ENCODE data around the gene SMOC1. TPM values are rescaled to one million over a fixed set of nuclear protein-coding genes. Genes with fewer than 3 reads are reported as not detected.

Gene SMOC1
- total RNA-seq, 1 donor from 2014 or later: 4.4 TPM

DNA sequence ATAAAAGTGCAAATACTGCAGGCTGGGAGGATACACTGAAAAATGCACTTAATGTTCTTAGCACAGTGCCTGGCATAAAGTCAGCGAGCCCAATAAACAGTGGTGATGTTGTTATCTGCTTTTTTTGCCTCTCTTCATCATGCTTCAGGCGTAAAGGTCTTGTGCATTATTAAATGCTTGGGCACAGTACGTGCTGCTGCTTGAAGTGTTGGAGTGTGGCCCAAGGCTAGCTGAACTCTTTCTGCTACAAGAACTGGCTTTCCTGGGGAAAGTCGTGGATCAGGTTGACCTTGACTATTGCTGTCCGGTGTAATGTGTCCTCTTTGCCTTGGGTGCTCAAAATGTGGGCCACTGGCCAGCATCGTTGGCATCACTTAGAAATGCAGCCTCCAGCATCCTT lies 43.0 kb downstream of the SMOC1 start:
- DNase-seq: no peak
- H3K27ac ChIP-seq (replicated peaks): no peak overlapping the region
- H3K36me3 ChIP-seq: no peaks in the 10 kb centered on the region
- no peak overlapping the region for H3K4me3 ChIP-seq
- no peaks in the 10 kb centered on the region for H3K9me3 ChIP-seq (replicated peaks)
- intact Hi-C loops (cut with micrococcal nuclease): no loop called here
- H3K4me1 ChIP-seq: no peaks in the 10 kb centered on the region
- peaks cover 75% of the 10 kb centered on the region for H3K27me3 ChIP-seq (ENCODE audit: low read depth)
- TF ChIP-seq, protein P1, sequence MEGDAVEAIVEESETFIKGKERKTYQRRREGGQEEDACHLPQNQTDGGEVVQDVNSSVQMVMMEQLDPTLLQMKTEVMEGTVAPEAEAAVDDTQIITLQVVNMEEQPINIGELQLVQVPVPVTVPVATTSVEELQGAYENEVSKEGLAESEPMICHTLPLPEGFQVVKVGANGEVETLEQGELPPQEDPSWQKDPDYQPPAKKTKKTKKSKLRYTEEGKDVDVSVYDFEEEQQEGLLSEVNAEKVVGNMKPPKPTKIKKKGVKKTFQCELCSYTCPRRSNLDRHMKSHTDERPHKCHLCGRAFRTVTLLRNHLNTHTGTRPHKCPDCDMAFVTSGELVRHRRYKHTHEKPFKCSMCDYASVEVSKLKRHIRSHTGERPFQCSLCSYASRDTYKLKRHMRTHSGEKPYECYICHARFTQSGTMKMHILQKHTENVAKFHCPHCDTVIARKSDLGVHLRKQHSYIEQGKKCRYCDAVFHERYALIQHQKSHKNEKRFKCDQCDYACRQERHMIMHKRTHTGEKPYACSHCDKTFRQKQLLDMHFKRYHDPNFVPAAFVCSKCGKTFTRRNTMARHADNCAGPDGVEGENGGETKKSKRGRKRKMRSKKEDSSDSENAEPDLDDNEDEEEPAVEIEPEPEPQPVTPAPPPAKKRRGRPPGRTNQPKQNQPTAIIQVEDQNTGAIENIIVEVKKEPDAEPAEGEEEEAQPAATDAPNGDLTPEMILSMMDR (IDR thresholded peaks at IDR 0.05; ENCODE audit: borderline replicate concordance): no peak

DNA sequence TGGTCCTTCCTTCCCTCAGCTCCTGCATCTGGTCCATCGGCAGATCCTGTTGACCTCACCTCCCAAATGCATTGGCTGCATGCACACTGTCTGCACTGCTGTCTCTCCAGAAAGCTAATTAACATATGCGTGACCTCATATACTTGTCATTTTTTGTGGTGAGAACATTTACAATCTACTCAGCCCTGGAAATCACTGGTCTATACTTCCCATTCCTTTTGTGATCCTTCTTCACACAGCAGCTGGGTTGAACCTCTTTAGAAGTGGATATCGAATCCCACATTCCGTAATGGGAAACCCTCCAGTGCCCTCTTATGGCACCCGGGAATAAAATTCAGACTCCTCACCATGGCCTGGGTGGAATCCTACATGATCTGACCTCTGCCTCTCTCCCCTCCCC lies 45.0 kb downstream of the SMOC1 start:
- intact Hi-C loops (cut with micrococcal nuclease): no loop called here
- TF ChIP-seq, protein P1 (IDR thresholded peaks at IDR 0.05; ENCODE audit: borderline replicate concordance): no peak
- Histone ChIP-seq H3K36me3 (no peaks in the 10 kb centered on the region), H3K9me3 (replicated peaks) (no peaks in the 10 kb centered on the region), H3K4me1 (no peaks in the 10 kb centered on the region), H3K27me3 (ENCODE audit: low read depth) (peaks cover 62% of the 10 kb centered on the region), H3K27ac (replicated peaks) (no peak overlapping the region), H3K4me3 (no peak overlapping the region)
- no peak for DNase-seq

DNA sequence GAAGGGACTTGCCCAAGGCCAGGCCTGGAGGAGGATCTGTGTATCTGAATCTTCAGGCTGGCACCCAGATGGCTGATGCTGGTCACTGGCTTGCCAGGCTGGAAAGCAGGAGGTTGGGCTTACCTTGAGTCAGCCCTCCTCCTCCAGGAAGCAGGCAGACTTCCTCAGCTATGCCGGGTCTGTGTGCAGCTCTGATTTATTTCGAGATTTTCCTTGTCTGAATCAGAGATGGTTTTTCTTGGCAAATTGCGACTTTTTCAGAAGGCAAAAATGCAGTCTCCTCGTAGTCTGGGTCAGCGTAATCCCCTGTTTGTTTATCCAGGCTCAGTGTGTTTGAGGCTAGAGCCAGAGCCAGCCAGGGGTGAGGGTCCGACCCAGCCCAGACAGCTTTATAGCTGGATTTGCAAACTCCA lies 48.9 kb downstream of the SMOC1 start:
- Histone ChIP-seq H3K36me3 (no peaks in the 10 kb centered on the region), H3K27ac (replicated peaks) (no peak overlapping the region), H3K4me1 (no peaks in the 10 kb centered on the region), H3K4me3 (no peak overlapping the region), H3K9me3 (replicated peaks) (no peaks in the 10 kb centered on the region), H3K27me3 (ENCODE audit: low read depth) (peaks cover 65% of the 10 kb centered on the region)
- no peak for DNase-seq
- intact Hi-C loops (cut with micrococcal nuclease): no loop called here
- TF ChIP-seq, protein P1 (IDR thresholded peaks at IDR 0.05; ENCODE audit: borderline replicate concordance): no peak

DNA sequence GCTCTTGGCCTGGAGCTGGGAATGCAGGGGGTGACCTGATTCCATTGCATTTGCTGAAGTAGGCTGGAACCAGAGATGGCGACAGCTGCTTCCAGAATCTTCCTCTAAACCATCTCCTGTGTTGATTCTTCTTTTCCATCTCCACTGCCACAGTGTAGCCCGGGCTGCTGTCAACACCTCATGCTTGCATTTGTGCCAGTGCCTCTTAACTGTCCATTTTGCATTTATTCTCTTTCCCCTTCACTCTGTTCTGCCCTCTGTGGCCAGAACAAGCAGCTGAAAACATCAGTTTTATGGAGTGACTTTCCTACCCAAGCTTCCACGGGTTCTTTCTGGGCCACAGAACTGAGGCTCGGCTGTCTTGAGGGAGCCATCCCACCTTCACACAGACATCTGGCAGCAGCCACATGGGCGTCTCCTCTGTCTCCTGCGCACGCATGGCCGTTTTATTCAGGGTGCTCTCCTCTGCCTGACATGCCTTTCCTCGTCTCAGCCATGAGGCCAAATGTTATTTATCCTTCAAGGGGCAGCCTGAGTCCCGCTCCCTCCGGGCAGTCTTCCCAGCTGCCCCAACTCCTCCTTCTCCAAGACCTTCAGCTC lies 51.7 kb downstream of the SMOC1 start:
- DNase-seq: no peak
- no peaks in the 10 kb centered on the region for H3K4me1 ChIP-seq
- TF ChIP-seq, protein P1 (IDR thresholded peaks at IDR 0.05; ENCODE audit: borderline replicate concordance): no peak

DNA sequence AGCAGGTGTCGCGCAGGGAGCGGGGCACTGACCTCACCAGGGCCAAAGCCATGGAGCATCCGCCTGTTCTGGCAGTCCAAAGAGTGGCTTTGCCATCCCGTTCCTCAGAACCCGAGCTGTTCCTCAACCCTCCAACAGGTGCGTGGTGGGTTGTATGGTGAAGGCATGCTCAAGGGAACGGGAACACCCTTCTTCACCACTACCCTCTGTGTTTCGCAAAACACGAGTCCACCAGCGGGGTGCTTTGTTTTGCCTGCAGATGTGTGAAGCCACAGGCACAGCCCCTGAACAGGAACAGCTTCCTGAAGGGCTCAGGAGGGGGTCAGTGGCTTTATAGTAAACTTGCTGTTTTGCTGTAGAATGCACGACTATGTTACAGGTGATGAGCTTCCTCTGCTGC lies 52.7 kb downstream of the SMOC1 start:
- Histone ChIP-seq H3K27me3 (ENCODE audit: low read depth) (peaks cover 81% of the 10 kb centered on the region), H3K9me3 (replicated peaks) (no peaks in the 10 kb centered on the region), H3K36me3 (no peaks in the 10 kb centered on the region), H3K27ac (replicated peaks) (no peak overlapping the region), H3K4me1 (no peaks in the 10 kb centered on the region), H3K4me3 (no peak overlapping the region)
- no peak for DNase-seq
- intact Hi-C loops (cut with micrococcal nuclease): no loop called here
- TF ChIP-seq, protein P1 (IDR thresholded peaks at IDR 0.05; ENCODE audit: borderline replicate concordance): no peak

More for the DNA sequence above, 51.7 kb downstream of the SMOC1 start:
- intact Hi-C loops (cut with micrococcal nuclease): no loop called here
- Histone ChIP-seq H3K27me3 (ENCODE audit: low read depth) (peaks cover 79% of the 10 kb centered on the region), H3K36me3 (no peaks in the 10 kb centered on the region), H3K9me3 (replicated peaks) (no peaks in the 10 kb centered on the region), H3K27ac (replicated peaks) (no peak overlapping the region), H3K4me3 (no peak overlapping the region)

Data from left ventricle myocardium inferior (tissue), 1 donor.